ENCODE data around the gene ANGPTL2. TPM values are rescaled to one million over a fixed set of nuclear protein-coding genes. Genes with fewer than 3 reads are reported as not detected.

ANGPTL2 gene
- total RNA-seq, 1 donor from 2014 or later: 2.1 TPM

DNA sequence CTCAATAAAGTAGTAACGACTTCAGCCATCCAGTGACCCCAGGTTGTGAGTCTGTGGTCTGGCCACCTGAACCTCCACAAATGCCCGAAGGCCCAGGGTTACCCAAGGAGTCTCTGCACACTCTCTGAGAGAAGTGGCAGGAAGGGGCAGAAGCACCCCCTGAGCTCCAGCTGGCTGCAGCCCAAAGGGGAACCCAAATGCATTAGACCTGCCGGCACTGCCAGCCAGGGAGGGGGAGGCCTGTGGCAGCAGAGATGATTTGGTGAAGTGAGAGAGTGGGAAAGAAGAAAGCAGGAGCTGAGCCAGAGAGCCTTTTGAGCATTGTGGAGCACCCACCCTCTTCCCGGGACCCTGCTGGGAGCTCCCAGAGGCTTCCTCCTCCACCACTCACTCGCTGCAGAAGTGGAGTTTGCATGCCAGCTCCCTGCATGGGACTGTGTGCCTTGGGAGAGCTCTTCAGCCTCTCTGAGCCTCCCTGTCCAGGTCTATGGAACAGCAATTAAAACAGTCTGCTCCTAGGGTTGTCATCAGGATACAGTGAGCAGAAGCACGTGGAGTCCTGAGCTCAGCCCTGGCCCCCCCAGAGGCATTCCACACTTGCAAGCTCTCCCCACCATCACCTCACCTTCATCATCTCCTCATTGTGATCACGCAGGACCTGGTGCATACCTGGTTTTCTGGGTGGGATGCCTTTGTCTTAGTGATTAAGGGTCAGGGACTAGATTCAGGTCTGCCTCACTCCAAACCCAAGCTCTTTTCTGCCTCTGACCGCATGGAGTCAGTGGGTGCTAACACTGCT is 13.8 kb upstream of the ANGPTL2 start:
- no peak for ATAC-seq

GRCh38 chr9:127135056-127135745 is 12.8 kb upstream of the ANGPTL2 start:
- ATAC-seq: no peak

DNA sequence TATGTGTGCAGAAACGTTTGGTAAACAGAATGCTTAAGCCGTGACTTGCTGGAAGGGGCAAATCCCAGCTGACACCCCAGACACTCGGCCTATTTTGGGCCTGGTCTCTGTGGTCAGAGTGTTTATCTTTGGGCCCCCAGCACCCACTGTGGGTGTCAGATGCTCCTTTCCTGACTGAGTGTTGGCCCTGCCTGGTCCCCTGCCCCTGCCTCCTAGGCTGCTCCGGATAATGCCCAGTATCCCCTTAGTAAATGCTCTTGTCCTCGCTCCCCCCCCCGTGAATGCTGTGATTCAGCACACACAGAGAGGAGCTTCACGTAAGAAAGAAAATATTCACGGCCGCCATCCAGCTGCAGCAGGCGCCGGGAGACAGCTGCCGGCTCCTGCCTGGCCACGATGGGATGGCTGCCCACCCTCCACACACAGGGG is 11.3 kb upstream of the ANGPTL2 start:
- no peak for ATAC-seq

GRCh38 chr9:127132921-127133647 is 10.6 kb upstream of the ANGPTL2 start:
- ATAC-seq: peak; percentile 2

- no peak for ATAC-seq
Measured at GRCh38 chr9:127132375-127132774, 9.9 kb upstream of the ANGPTL2 start.

DNA sequence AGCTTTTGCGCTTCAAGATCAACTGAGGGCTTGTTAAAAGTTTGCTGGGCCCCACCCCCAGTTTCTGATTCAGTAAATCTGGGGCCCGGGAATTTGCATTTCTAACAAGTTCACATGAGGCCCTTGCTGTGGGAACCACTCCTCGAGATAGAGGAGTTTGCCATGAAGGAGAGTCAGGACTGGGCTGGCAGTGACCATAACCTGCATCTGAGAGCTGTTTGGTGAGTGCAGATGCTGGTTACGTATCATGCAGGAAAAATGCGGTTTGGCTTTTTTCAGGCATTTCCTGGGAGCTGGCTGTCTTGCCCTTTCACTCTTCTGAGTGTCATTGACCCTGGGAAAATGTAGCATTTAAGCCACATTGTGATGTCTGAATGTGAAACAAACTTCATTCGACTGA is 9.4 kb upstream of the ANGPTL2 start:
- no peak for ATAC-seq

- peak; percentile 73 for ATAC-seq
Measured at GRCh38 chr9:127130661-127131538, 8.5 kb upstream of the ANGPTL2 start.

- no peak for ATAC-seq
Measured at GRCh38 chr9:127130235-127130634, 7.8 kb upstream of the ANGPTL2 start.

DNA sequence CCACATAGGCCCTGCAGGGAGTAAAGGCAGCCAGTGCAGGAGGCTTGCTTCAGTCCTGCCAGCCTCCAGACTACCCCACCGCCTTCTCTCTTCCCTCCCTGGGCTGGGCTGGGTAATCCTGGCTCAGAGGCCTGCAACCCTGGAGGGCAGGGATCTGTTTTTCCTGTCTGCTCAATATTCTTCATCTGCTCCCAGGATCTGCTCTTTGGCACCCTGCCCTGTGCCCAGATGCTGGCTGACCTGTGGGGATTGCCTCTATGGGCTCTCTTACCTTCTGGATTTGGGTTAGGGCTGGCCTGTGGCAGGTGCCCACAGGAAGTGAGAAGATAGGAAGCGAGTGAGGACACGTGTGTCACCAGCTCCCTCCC is 7.3 kb upstream of the ANGPTL2 start:
- no peak for ATAC-seq

DNA sequence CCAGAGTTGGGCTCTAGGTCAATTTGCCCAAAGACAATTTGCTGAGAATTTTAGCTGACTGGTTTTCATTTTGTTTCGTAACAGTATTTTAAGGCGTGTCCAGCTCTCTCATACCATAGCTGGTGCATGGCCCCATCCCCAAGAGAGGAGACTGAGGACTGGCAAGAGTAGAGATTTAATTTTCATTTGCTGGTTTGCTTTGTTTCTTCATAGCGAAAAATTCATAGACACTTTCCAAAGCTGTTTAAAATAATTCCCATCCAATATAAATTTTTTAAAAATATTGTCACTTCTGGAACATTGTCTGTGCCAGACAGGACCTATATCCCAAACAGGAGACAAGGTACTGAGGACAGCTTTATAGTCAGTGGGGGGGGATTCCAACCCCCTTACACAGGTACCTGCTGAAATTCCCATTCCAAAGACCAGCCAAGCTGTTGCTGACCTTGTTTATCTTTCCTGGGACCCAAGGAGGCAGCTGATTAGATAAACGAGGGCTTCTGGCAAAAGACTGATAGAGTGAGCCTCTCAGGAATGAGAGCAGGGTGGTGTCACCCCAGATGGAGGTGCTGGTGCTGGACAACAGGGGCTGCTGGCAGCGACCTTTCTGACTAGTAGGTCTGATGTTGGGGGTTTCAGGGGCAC is 6.8 kb upstream of the ANGPTL2 start:
- no peak for ATAC-seq

GRCh38 chr9:127128341-127129072 is 6.1 kb upstream of the ANGPTL2 start:
- ATAC-seq: peak; percentile 62

GRCh38 chr9:127126971-127127370 is 4.5 kb upstream of the ANGPTL2 start:
- no peak for ATAC-seq

- ATAC-seq: no peak
Measured at GRCh38 chr9:127124792-127125191, 2.4 kb upstream of the ANGPTL2 start.

GRCh38 chr9:127124111-127124531 is 1.7 kb upstream of the ANGPTL2 start:
- ATAC-seq: no peak

- ATAC-seq: no peak
Measured at GRCh38 chr9:127123064-127123890, 842 bp upstream of the ANGPTL2 start.

DNA sequence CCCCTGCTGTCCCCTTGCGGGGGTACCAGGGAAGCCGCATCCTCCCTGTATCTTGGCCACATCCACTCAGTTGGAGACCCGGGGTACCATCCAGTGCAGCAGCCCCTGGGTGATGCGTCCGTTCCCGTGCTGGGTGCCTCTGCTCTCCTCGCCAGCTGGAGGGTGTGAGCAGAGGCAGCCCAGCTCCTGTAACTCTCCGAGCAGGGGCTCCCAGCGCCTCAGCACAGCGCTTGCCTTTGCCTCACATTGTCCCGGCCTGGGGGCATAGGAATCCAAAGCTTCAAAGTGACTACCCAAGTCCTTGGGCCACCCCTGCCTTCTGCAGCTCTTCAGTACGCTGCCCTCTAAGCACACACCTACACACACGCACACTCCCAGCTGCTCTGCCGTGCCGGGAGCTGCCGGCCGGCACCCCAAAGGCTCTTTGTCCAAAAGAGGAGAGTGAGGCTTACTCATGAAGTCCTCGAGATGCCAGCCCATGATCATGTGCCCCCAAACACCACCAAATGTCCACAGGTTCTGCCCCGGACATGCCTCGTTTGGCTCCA is 733 bp downstream of the ANGPTL2 start:
- peak; percentile 19 for ATAC-seq

GRCh38 chr9:127119320-127119709 is 3.1 kb downstream of the ANGPTL2 start:
- ATAC-seq: no peak

DNA sequence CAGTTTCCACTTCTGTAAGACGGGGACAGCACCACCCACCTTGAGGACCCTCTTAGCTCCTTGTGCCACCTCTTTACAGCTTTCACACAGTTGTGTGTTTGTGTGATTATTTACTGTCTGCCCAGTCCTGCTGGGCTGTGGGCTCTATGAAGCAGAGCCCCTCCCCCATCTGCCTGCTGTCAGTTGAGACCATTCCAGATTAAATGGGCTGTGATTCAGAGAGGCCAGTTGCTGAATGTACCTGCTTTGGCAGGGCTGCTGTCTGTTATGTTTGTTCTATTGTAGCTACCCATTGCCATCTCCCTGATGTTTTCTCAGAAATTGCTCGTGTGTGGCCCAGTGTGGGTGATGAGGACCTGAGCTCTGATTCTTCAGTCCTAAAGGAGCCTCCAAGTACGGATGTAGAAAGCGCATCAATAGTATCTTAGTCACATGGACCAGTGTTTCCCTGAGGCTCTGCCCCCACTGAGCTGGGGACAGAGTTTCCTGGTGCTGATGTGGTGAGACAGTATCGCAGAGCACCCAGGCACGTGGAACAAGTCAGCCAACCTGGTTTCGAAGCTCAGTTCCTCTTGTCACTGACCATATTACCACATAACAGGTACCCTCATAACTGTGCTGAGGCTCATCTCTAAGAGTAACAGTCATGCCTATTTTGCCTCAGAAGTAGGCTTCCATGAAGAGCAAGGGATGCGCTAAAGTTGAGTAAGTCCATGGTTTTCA is 3.7 kb downstream of the ANGPTL2 start:
- no peak for ATAC-seq

DNA sequence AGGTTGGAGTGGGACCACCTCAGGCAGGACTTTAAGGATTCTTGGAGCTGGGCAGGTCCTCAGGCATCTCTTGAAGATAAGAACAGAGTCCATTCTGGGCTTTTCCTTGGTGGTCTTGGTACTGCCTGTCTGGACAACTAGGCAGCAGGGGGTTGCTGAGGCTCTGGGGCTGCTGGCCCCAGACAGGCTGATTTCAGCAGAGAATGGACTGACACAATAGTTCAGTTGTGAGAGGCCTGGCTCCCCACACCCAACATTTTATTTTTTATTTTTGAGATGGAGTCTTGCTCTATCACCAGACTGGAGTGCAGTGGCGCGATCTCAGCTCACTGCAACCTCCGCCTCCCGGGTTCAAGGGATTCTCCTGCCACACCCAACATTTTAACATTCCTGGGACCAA is 4.6 kb downstream of the ANGPTL2 start:
- ATAC-seq: no peak

Data from esophagus mucosa (tissue), 1 donor.